AG09319 (cell line): ENCODE data around the gene SLIT3.

ENCODE experiments used
- DNase-seq: peaks from one replicate; pipeline ENCODE4 v3.0.0-alpha.2; 2010; ENCODE audit warnings: low read depth; ENCODE audit errors: extremely low read depth
- TF ChIP-seq, protein P1 (sequence below): IDR thresholded peaks from 2 replicates; pipeline ENCODE4 v1.5.1; 2011; ENCODE audit warnings: low read depth, mild to moderate bottlenecking, inconsistent platforms, low read length, moderate library complexity

Gene SLIT3

GRCh38 chr5:169299663-169300467, 1.1 kb downstream of the SLIT3 start:
- TF ChIP-seq, protein P1, sequence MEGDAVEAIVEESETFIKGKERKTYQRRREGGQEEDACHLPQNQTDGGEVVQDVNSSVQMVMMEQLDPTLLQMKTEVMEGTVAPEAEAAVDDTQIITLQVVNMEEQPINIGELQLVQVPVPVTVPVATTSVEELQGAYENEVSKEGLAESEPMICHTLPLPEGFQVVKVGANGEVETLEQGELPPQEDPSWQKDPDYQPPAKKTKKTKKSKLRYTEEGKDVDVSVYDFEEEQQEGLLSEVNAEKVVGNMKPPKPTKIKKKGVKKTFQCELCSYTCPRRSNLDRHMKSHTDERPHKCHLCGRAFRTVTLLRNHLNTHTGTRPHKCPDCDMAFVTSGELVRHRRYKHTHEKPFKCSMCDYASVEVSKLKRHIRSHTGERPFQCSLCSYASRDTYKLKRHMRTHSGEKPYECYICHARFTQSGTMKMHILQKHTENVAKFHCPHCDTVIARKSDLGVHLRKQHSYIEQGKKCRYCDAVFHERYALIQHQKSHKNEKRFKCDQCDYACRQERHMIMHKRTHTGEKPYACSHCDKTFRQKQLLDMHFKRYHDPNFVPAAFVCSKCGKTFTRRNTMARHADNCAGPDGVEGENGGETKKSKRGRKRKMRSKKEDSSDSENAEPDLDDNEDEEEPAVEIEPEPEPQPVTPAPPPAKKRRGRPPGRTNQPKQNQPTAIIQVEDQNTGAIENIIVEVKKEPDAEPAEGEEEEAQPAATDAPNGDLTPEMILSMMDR, result no peak
- DNase-seq, result no peak

GRCh38 chr5:169299191-169299662, 1.7 kb downstream of the SLIT3 start:
- TF ChIP-seq, protein P1, result no peak
- no peak for DNase-seq

GRCh38 chr5:169298193-169298592, 2.7 kb downstream of the SLIT3 start:
- TF ChIP-seq, protein P1, result no peak
- no peak for DNase-seq

- TF ChIP-seq, protein P1, result no peak
- DNase-seq, result peak; percentile 75
Measured at GRCh38 chr5:169296419-169297143, 4.4 kb downstream of the SLIT3 start.

DNA sequence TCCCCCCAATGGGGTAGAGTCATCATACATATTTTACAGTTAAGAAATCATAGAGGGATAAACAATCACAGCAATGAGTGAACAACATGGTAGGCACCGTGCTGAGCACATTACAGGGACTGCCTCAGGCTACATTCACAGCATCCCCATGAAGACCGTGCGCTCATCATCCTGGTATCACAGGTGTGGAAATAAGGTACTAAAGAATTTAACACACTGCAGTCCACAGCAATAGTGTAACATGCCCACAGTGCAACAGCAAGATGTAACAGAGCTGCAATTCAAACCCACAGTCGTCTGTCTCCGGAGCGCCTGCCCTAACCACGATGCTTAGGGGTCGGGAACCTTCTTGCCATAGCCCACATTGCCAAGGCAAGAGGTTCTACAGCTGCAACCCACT, 5.6 kb downstream of the SLIT3 start:
- DNase-seq, result no peak
- TF ChIP-seq, protein P1, result no peak

- DNase-seq, result no peak
Measured at GRCh38 chr5:169294621-169295020, 6.3 kb downstream of the SLIT3 start.

More at GRCh38 chr5:169294621-169295020, 6.3 kb downstream of the SLIT3 start:
- TF ChIP-seq, protein P1, result no peak
